Left hindlimb (tissue), 1 donor: Measurements from ENCODE around the gene TTC9C.
"Not testable (repeated sequence)": the region's sequence is repeated elsewhere in the genome, so short reads cannot be mapped to it uniquely, and the experiment has no call there.

Experiments used
- DNase-seq: peaks from one replicate; pipeline ENCODE4 v3.0.0-alpha.2; 2018

The TTC9C gene

GRCh38 chr11:62728171-62728988 is at the start of gene TTC9C:
Gene TTC9C, plus strand, starts transcription at chr11:62728486. Its CDS starts 363 bp downstream, at chr11:62728849.
- DNase-seq: peak; percentile 91

- DNase-seq: peak; percentile 95
Measured at GRCh38 chr11:62678770-62679696, 49.3 kb upstream of the TTC9C start, which contains the start of gene UBXN1. Gene UBXN1, minus strand, starts transcription at chr11:62679073. Its CDS starts 150 bp downstream, at chr11:62678923.

GRCh38 chr11:62680825-62681240 is 47.5 kb upstream of the TTC9C start:
- peak; percentile 51 for DNase-seq

GRCh38 chr11:62682518-62682917 is 45.8 kb upstream of the TTC9C start:
- no peak for DNase-seq

- no peak for DNase-seq
Measured at GRCh38 chr11:62687508-62688396, 40.5 kb upstream of the TTC9C start.

- no peak for DNase-seq
Measured at GRCh38 chr11:62688491-62688890, 39.8 kb upstream of the TTC9C start.

- DNase-seq: peak; percentile 87
Measured at GRCh38 chr11:62689421-62690183, 38.7 kb upstream of the TTC9C start, which contains the start of gene LRRN4CL. Gene LRRN4CL, minus strand, starts transcription at chr11:62689530. Its CDS starts 1,022 bp downstream, at chr11:62688508.

GRCh38 chr11:62693624-62694023 is 34.7 kb upstream of the TTC9C start:
- not testable (repeated sequence) for DNase-seq

GRCh38 chr11:62694455-62695167 is 33.7 kb upstream of the TTC9C start:
- peak; percentile 69 for DNase-seq

GRCh38 chr11:62702246-62702645 is 26.0 kb upstream of the TTC9C start:
- DNase-seq: no peak

- DNase-seq: not testable (repeated sequence)
Measured at GRCh38 chr11:62703921-62704320, 24.4 kb upstream of the TTC9C start.

- DNase-seq: no peak
Measured at GRCh38 chr11:62705413-62705812, 22.9 kb upstream of the TTC9C start.

- peak; percentile 96 for DNase-seq
Measured at GRCh38 chr11:62705880-62706849, 22.1 kb upstream of the TTC9C start.

GRCh38 chr11:62706850-62707247 is 21.4 kb upstream of the TTC9C start:
- no peak for DNase-seq

GRCh38 chr11:62707277-62707861 is 20.9 kb upstream of the TTC9C start, which contains the start of the genes BSCL2 and GNG3:
Gene BSCL2, minus strand, starts transcription at chr11:62707424. Its CDS starts 229 bp downstream, at chr11:62707195.
Gene GNG3, plus strand, starts transcription at chr11:62707676. Its CDS starts 620 bp downstream, at chr11:62708296.
- DNase-seq: peak; percentile 48

- no peak for DNase-seq
Measured at GRCh38 chr11:62708392-62708791, 19.9 kb upstream of the TTC9C start.

GRCh38 chr11:62708793-62709192 is 19.5 kb upstream of the TTC9C start:
- no peak for DNase-seq

GRCh38 chr11:62709247-62710000 is 18.9 kb upstream of the TTC9C start:
- peak; percentile 98 for DNase-seq
